ENCODE data around the gene HTRA2.

Gene HTRA2

GRCh38 chr2:74562126-74562775 is 32.5 kb downstream of the HTRA2 start:
- DNase-seq (ENCODE audit: low read depth): no peak

- no peak for DNase-seq (ENCODE audit: low read depth)
Measured at GRCh38 chr2:74564222-74564621, 34.5 kb downstream of the HTRA2 start.

GRCh38 chr2:74566076-74566753 is 36.5 kb downstream of the HTRA2 start:
- DNase-seq (ENCODE audit: low read depth): no peak

- peak; percentile 97 for DNase-seq (ENCODE audit: low read depth)
Measured at GRCh38 chr2:74566754-74567085, 37.0 kb downstream of the HTRA2 start.

GRCh38 chr2:74567881-74568280 is 38.1 kb downstream of the HTRA2 start:
- peak; percentile 80 for DNase-seq (ENCODE audit: low read depth)

- no peak for DNase-seq (ENCODE audit: low read depth)
Measured at GRCh38 chr2:74569686-74570085, 40.0 kb downstream of the HTRA2 start.

- no peak for DNase-seq (ENCODE audit: low read depth)
Measured at GRCh38 chr2:74571058-74571457, 41.3 kb downstream of the HTRA2 start.

GRCh38 chr2:74572178-74572925 is 42.6 kb downstream of the HTRA2 start:
- DNase-seq (ENCODE audit: low read depth): no peak

GRCh38 chr2:74573747-74574562 is 44.2 kb downstream of the HTRA2 start:
- no peak for DNase-seq (ENCODE audit: low read depth)

- DNase-seq (ENCODE audit: low read depth): no peak
Measured at GRCh38 chr2:74575320-74575719, 45.6 kb downstream of the HTRA2 start.

- DNase-seq (ENCODE audit: low read depth): peak; percentile 81
Measured at GRCh38 chr2:74576211-74576862, 46.6 kb downstream of the HTRA2 start.

- DNase-seq (ENCODE audit: low read depth): peak; percentile 94
Measured at GRCh38 chr2:74576863-74577229, 47.1 kb downstream of the HTRA2 start.

- DNase-seq (ENCODE audit: low read depth): no peak
Measured at GRCh38 chr2:74577448-74577847, 47.7 kb downstream of the HTRA2 start.

- no peak for DNase-seq (ENCODE audit: low read depth)
Measured at GRCh38 chr2:74578408-74578807, 48.7 kb downstream of the HTRA2 start.

- no peak for DNase-seq (ENCODE audit: low read depth)
Measured at GRCh38 chr2:74581463-74581862, 51.7 kb downstream of the HTRA2 start.

GRCh38 chr2:74582184-74582583 is 52.5 kb downstream of the HTRA2 start:
- DNase-seq (ENCODE audit: low read depth): no peak

Measured in GM04503 (cell line).